KBM-7 (cell line): ENCODE data around the gene TRAPPC1.

ENCODE experiments used
- DNase-seq: peaks from one replicate; pipeline ENCODE4 v3.0.0-alpha.2; 2015
- in situ Hi-C: fragments of 300-500 bp; cut with MboI; formaldehyde crosslinking; loops from 2 replicates; pipeline ENCODE4 v1.14.3; 2020; ENCODE audit warnings: low sequenced_read_pairs, low pct_unique_long_range_greater_than_20kb, mixed read lengths

TRAPPC1 gene

DNA sequence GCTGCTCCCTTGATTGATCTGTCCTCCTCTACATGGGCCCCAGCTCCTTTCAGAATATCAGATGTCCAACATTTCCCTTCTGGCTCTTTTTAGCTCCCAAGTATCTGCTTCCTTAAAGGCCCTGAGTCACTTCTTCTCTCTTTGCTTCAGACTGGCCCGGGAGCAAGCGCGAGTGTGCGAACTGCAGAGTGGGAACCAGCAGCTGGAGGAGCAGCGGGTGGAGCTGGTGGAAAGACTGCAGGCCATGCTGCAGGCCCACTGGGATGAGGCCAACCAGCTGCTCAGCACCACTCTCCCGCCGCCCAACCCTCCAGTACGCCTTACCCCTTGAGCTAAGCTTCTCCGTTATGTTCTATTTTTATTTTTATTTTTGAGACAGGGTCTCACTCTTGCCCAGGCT lies 12.6 kb upstream of the TRAPPC1 start:
- in situ Hi-C loops: no loop called here
- DNase-seq: no peak

GRCh38 chr17:7943291-7943690 lies 11.5 kb upstream of the TRAPPC1 start:
- no peak for DNase-seq
- in situ Hi-C loops: no loop called here

DNA sequence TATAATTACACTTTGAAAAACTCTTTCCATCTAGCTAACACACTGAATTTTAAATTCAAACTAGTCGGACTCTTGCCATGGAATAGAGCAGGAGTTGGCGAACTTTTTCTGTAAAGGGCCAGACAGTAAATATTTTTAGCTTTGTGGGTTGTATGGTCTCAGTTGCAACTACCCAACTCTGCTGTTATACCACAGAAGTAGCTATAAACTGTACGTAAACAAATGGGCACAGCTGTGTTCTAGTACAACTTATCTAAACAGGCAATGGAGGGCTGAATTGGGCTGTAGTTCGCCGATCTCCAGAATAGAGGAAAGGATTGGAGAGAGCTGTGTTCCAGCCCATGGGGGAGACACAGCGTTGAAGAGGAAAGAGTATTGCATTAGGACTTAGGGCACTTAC lies 9.0 kb upstream of the TRAPPC1 start:
- in situ Hi-C loops: no loop called here
- DNase-seq: no peak

- DNase-seq: no peak
- in situ Hi-C loops: no loop called here
These were observed 8.3 kb upstream of the TRAPPC1 start for GRCh38 chr17:7940034-7940433.

DNA sequence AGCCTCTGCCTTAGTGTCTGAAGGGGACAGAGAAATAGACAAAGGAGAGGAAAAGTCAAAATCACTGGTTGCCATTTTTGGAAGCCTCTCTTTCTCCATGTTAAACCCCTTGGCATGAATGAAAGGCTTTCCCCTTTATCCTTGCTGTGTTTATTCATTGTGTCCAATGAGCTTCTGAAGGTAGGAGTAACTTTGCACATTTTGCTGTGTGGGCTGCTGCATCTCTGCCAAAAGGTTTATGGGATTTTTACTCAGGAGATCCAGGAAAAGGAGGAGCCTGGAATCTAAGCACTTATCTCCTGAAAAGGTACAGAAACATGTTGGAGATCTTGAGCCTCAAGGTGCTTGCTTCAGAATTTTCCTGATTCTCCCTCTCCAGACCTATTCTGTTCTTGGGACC lies 4.1 kb upstream of the TRAPPC1 start:
- in situ Hi-C loops: no loop called here
- no peak for DNase-seq

- in situ Hi-C loops: no loop called here
- DNase-seq: peak; percentile 65
These were observed 1.2 kb upstream of the TRAPPC1 start for GRCh38 chr17:7932949-7933348.

DNA sequence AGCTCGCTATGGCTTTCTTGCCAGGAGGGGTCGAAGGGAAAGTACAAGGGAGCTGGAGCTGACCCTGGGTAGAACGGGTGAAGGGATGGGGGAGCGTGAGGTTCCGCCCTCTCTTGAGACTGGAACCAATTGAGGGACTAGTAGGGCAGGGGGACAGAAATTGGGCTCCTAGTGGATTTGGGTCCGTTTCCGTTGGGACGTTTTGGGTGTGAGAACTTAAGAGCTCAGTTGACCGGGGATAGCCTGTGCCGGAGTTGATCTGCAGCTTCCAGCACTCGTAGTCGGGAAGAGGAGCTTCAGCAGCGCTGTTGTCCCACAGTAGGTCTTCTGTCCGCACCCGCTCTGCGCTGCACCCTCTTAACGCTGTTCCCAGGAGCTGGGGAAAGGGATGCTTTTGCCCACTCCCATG lies 741 bp upstream of the TRAPPC1 start:
- no peak for DNase-seq
- in situ Hi-C loops: no loop called here

GRCh38 chr17:7930841-7931631 lies 710 bp downstream of the TRAPPC1 start:
- in situ Hi-C loops: no loop called here
- DNase-seq: no peak

DNA sequence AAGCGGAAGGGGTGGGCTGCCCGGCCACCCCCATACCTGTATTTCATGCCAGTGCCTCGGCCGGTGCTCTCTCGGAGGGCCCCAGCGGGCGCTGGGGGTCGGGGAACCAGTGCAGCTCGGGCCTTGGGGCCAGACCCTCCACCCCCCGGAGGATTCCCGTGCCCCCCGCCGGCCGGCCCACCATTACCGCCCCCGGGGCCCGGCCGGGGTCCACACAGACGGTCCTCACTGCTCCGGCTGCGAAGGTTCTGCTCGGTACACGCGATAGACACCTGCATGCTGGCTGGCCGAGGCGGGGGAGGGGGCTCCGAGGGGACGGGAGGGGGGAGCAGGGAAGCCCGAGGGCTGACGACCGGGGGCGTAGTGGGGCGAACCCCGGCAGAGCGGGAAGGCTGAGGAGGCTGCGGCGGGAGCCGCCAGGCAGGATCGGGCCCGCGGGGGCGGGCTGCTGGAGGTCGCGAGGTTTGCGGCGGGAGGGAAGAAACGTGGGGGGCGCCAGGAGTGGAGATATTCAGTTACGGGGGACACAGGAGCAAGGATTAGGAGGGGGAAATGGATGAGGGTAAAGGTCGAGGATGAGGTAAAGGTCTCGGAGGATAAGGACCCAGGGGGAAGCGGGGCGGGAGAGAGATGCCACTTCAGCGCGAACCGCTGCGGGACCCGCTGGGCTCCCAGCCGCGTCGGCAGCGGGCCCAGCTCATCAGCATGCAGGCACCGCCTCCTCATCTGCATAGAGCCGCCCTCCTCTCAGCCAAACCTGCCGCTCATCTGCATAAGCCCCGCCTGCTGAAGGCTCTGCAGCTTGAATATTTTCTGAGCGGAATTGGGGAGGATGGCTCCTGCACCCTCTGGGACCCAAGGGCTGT lies 2.4 kb downstream of the TRAPPC1 start, which contains the start of gene KCNAB3:
Gene KCNAB3 (minus strand): TSS at position 699 of the 866 bp plus-strand sequence. CDS start 421 bp downstream, at position 278.
- DNase-seq: no peak
- in situ Hi-C loops: no loop called here

GRCh38 chr17:7927596-7927995 lies 4.2 kb downstream of the TRAPPC1 start:
- in situ Hi-C loops: no loop called here
- no peak for DNase-seq

- in situ Hi-C loops: no loop called here
- no peak for DNase-seq
These were observed 8.7 kb downstream of the TRAPPC1 start for GRCh38 chr17:7922845-7923628.

GRCh38 chr17:7922269-7922844 lies 9.4 kb downstream of the TRAPPC1 start:
- DNase-seq: no peak
- in situ Hi-C loops: no loop called here

GRCh38 chr17:7916808-7917207 lies 14.9 kb downstream of the TRAPPC1 start:
- DNase-seq: no peak
- in situ Hi-C loops: no loop called here

GRCh38 chr17:7916385-7916682 lies 15.4 kb downstream of the TRAPPC1 start:
- no peak for DNase-seq
- in situ Hi-C loops: no loop called here

GRCh38 chr17:7915611-7916384 lies 15.9 kb downstream of the TRAPPC1 start, which contains the start of gene RNF227:
RNF227 (minus strand) TSS chr17:7916289; CDS start chr17:7916195, 94 bp downstream.
- peak; percentile 96 for DNase-seq
- in situ Hi-C loops: no loop called here

DNA sequence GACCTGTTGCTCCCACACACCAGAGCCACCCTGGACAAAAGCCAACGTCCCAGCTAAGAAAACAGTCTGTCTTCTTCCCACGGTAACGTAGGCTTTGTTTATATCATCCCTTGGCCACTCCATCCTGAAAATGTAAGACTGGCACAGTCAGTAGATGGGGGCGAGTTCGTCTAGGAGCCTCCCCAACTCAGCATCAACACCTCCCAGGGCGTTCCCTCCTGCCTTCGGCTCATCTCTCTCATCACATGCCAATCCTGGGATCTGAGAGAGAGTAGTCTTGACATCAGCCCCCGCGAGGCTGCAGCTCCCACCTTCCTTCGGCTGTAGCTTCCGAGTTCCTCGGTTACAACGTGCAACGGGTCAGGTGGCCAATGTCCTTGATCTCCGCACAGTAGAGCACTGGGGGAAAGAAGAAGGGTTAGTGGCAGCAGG lies 16.6 kb downstream of the TRAPPC1 start:
- DNase-seq: no peak
- in situ Hi-C loops: no loop called here

DNA sequence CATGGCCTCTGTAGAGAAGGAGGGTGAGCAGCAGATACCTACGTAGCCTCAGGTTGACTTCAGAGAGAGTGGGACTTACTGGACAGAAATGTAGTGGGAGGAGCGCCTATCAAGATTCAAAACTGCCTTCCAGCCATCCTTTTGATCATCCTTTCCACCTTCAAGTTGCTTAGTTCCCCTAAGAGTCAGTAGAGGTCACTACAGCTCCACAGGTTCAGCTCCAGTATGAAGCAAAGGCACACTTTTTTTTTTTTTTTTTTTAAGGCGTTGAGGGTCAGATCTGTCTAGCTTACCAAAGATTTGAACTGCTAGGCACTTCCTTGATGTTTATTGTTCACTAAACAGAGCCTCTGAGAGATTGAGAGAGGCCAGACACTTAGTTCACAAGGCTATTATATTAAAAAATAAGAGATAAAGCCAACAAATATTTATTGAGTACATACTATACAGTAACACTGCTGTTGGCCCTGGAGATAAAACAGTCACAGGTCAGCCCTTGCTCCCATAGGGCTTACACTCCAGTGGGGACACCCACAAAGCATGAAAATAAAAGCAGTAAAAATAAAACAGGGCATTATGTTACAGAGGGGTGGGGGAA lies 18.7 kb downstream of the TRAPPC1 start:
- DNase-seq: peak; percentile 89
- in situ Hi-C loops: no loop called here

DNA sequence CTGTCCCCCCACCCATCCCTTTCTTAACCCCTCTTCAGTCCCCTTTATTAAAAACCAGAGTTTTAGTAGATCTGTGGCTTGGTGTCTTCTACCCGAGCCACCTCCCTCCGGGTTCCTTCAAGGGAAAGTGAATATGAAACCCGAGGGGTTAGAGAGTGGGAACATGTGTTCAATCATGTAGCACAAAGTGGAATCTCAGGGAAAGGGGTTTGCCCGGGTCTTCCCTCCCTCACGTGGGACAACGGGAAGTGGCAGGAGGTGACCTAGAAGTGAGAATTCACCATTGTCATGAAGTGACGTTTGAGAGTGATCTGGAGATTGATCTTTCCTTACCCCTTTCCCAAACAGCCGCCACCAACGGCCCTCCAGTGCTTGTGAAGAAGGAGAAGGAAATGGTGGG lies 20.6 kb downstream of the TRAPPC1 start:
- DNase-seq: no peak
- in situ Hi-C loops: no loop called here
